Measurements from ENCODE around the gene PEX11B.

Gene PEX11B

DNA sequence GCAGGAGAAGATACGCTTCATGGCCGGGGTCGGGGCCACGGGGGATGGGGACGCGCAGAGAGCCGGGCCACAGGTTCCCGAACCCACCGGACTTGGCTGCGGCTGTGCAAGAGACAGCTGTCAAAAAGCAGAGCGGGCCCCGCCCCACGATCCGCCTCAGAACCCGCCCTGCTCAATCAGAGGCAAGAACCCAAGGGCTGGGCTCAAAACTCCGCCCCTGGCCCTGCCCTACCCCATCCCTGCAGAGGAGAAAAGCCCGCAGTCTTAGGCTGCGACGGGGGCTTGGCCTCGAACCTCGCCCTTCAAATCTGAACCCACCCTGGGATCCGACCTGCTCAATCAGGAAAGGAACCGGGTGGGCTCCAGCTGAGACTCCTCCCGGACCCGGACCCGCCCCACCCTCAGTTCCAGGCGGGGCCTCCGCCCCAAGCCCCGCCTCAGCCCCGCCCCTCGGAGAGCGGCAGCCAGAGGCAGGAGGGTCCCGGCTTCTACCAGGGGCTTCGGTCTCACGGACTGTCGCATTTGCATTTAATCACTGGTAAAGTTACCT lies 32.7 kb downstream of the PEX11B start, which contains the start of gene ANKRD35 (continued):
- TF ChIP-seq, protein P1, sequence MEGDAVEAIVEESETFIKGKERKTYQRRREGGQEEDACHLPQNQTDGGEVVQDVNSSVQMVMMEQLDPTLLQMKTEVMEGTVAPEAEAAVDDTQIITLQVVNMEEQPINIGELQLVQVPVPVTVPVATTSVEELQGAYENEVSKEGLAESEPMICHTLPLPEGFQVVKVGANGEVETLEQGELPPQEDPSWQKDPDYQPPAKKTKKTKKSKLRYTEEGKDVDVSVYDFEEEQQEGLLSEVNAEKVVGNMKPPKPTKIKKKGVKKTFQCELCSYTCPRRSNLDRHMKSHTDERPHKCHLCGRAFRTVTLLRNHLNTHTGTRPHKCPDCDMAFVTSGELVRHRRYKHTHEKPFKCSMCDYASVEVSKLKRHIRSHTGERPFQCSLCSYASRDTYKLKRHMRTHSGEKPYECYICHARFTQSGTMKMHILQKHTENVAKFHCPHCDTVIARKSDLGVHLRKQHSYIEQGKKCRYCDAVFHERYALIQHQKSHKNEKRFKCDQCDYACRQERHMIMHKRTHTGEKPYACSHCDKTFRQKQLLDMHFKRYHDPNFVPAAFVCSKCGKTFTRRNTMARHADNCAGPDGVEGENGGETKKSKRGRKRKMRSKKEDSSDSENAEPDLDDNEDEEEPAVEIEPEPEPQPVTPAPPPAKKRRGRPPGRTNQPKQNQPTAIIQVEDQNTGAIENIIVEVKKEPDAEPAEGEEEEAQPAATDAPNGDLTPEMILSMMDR (tag by site-specific recombination; IDR thresholded peaks at IDR 0.05), result no peak
- TF ChIP-seq ZNF335 (tag by site-specific recombination; conservative IDR thresholded peaks at IDR 0.05) (peak; percentile 70), ZNF624 (tag by site-specific recombination; IDR thresholded peaks at IDR 0.05) (no peak), ZFP3 (tag by site-specific recombination; IDR thresholded peaks at IDR 0.05; ENCODE audit: low read depth) (no peak), SP3 (tag by site-specific recombination; IDR thresholded peaks at IDR 0.05) (peak; percentile 93), ZNF626 (tag by site-specific recombination; IDR thresholded peaks at IDR 0.05) (no peak), ZBTB20 (tag by site-specific recombination; IDR thresholded peaks at IDR 0.05) (no peak), MYNN (tag by site-specific recombination; IDR thresholded peaks at IDR 0.05; ENCODE audit: borderline replicate concordance) (no peak), ZNF138 (tag by site-specific recombination; IDR thresholded peaks at IDR 0.05; ENCODE audit: borderline replicate concordance) (no peak), ZNF221 (tag by site-specific recombination; IDR thresholded peaks at IDR 0.05; ENCODE audit: borderline replicate concordance) (no peak), ZNF830 (tag by site-specific recombination; IDR thresholded peaks at IDR 0.05; ENCODE audit: low read depth) (no peak), KLF8 (tag by site-specific recombination; IDR thresholded peaks at IDR 0.05) (peak; percentile 81; the same call in 1 of the 2 replicates), ZNF585B (tag by site-specific recombination; IDR thresholded peaks at IDR 0.05) (no peak), KLF10 (tag by site-specific recombination; IDR thresholded peaks at IDR 0.05) (peak; percentile 70), GLIS2 (tag by site-specific recombination; IDR thresholded peaks at IDR 0.05) (0 out of 2 replicates have a peak, but pooled peaks have one; percentile 29)
- TF ChIP-seq, protein P2, sequence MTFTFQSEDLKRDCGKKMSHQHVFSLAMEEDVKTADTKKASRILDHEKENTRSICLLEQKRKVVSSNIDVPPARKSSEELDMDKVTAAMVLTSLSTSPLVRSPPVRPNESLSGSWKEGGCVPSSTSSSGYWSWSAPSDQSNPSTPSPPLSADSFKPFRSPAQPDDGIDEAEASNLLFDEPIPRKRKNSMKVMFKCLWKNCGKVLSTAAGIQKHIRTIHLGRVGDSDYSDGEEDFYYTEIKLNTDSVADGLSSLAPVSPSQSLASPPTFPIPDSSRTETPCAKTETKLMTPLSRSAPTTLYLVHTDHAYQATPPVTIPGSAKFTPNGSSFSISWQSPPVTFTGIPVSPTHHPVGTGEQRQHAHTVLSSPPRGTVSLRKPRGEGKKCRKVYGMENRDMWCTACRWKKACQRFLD (tag by site-specific recombination; IDR thresholded peaks at IDR 0.05), result no peak

DNA sequence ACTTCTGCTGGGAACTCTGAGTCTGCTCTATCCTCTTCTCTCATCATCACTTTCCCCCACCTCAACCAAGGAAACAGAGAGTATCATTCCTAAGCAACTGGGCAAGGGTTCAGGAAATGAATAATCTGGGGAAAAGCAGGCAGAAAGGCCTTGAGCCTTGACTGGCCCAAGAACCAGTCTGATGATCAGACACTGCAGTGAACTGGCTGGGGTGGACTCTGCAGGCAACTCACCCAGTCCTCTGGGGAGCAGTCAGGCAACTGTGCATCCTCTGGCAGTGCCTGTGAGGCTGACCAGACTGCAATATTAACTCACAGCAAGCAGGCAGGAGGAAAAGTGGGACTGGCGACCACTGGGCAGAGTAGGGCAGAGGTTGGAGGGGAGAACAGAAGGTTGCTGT lies 33.8 kb downstream of the PEX11B start:
- Histone ChIP-seq H3K36me3 (ENCODE audit: control insufficient read depth in 2 of 2, insufficient read depth in 1 of 2, low read length in 2 of 2) (no peaks in the 10 kb centered on the region), H3K9me3 (ENCODE audit: control insufficient read depth, insufficient read depth, low read depth, low read length) (no peaks in the 10 kb centered on the region), H3K27ac (ENCODE audit: extremely low read depth, low read depth, low read length) (no peak overlapping the region), H3K4me3 (ENCODE audit: low read depth, low read length) (no peak overlapping the region), H3K4me1 (ENCODE audit: control insufficient read depth, insufficient read depth, low read length) (no peaks in the 10 kb centered on the region; the same call in 1 of the 2 replicates)
- CTCF ChIA-PET, result interaction anchor here (0.7 to 2.2 kb wide), 5 partner anchors 25 to 100 kb away, joined by 3 to 9 read pairs (median 5); partner anchors contain the start of genes NUDT17 and PIAS3
- no peak for TF ChIP-seq ZNF169 (tag by site-specific recombination; IDR thresholded peaks at IDR 0.05)
- no peak for TF ChIP-seq ZNF2 (tag by site-specific recombination; IDR thresholded peaks at IDR 0.05)
- TF ChIP-seq, protein P3, sequence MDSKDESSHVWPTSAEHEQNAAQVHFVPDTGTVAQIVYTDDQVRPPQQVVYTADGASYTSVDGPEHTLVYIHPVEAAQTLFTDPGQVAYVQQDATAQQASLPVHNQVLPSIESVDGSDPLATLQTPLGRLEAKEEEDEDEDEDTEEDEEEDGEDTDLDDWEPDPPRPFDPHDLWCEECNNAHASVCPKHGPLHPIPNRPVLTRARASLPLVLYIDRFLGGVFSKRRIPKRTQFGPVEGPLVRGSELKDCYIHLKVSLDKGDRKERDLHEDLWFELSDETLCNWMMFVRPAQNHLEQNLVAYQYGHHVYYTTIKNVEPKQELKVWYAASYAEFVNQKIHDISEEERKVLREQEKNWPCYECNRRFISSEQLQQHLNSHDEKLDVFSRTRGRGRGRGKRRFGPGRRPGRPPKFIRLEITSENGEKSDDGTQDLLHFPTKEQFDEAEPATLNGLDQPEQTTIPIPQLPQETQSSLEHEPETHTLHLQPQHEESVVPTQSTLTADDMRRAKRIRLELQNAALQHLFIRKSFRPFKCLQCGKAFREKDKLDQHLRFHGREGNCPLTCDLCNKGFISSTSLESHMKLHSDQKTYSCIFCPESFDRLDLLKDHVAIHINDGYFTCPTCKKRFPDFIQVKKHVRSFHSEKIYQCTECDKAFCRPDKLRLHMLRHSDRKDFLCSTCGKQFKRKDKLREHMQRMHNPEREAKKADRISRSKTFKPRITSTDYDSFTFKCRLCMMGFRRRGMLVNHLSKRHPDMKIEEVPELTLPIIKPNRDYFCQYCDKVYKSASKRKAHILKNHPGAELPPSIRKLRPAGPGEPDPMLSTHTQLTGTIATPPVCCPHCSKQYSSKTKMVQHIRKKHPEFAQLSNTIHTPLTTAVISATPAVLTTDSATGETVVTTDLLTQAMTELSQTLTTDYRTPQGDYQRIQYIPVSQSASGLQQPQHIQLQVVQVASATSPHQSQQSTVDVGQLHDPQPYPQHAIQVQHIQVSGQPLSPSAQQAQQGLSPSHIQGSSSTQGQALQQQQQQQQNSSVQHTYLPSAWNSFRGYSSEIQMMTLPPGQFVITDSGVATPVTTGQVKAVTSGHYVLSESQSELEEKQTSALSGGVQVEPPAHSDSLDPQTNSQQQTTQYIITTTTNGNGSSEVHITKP (tag by site-specific recombination; IDR thresholded peaks at IDR 0.05), result peak; percentile 26; the same call in 1 of the 2 replicates
- POLR2A ChIA-PET, result interaction anchor here (1.5 kb wide), 1 partner anchor 79 kb away, joined by 3 read pairs; the partner anchor contains the start of genes ANKRD34A and POLR3GL

All from HEK293 (cell line).